AG04449 (cell line): ENCODE measurements around the gene RPS6KA1.

Experiments used
- CTCF ChIA-PET: fragments of 350-600 bp; formaldehyde crosslinking; extraction: SDS; loops from one replicate; lab custom pipeline; 2021; ENCODE audit warnings: antibody characterized with exemption; lab: Yijun Ruan, JAX
- POLR2A ChIA-PET: fragments of 400-600, 350-600 bp; formaldehyde crosslinking; extraction: SDS; loops from one replicate; lab custom pipeline; 2020; ENCODE audit warnings: antibody characterized with exemption, inconsistent platforms; lab: Yijun Ruan, JAX
- DNase-seq: peaks from one replicate; pipeline ENCODE4 v3.0.0-alpha.2; 2010; ENCODE audit warnings: low read depth, low spot score
- H3K4me3 ChIP-seq: 2 replicates; pipeline ENCODE4 v1.5.1; 2011; ENCODE audit warnings: low read depth, mild to moderate bottlenecking, control low read depth, low read length
- TF ChIP-seq, protein P1 (sequence below): IDR thresholded peaks from one replicate; pipeline ENCODE4 v1.5.1; 2011; ENCODE audit warnings: mild to moderate bottlenecking, moderate library complexity, low read length, control low read depth, inconsistent platforms; ENCODE audit not compliant: insufficient read depth; ENCODE audit errors: missing control alignments

Gene RPS6KA1

DNA sequence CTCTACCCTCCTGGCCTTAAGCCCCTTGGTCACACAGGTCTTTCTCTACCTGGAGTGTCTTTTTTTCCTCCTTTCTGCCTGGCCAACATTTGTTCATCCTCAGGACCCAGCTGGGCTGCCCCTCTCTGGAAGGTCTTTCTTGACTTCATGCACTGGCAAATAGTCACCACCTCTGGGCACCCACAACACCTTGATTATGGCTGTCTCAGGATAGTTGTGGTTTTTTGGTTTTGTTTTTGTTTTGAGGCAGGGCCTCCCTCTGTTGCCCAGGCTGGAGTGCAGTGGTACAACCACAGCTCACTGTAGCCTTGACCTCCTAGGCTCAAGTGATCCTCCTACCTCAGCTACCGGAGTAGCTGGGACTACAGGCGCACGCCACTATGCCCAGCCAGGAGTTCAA lies 10.8 kb downstream of the RPS6KA1 start:
- TF ChIP-seq, protein P1, sequence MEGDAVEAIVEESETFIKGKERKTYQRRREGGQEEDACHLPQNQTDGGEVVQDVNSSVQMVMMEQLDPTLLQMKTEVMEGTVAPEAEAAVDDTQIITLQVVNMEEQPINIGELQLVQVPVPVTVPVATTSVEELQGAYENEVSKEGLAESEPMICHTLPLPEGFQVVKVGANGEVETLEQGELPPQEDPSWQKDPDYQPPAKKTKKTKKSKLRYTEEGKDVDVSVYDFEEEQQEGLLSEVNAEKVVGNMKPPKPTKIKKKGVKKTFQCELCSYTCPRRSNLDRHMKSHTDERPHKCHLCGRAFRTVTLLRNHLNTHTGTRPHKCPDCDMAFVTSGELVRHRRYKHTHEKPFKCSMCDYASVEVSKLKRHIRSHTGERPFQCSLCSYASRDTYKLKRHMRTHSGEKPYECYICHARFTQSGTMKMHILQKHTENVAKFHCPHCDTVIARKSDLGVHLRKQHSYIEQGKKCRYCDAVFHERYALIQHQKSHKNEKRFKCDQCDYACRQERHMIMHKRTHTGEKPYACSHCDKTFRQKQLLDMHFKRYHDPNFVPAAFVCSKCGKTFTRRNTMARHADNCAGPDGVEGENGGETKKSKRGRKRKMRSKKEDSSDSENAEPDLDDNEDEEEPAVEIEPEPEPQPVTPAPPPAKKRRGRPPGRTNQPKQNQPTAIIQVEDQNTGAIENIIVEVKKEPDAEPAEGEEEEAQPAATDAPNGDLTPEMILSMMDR: no peak
- DNase-seq: no peak
- ChIA-PET POLR2A (no interaction called here), CTCF (interaction anchor here (0.7 to 1.0 kb wide), 2 partner anchors 10 kb away, joined by 3 to 4 read pairs; partner anchors contain the start of gene RPS6KA1)
- H3K4me3 ChIP-seq: no peak overlapping the region

DNA sequence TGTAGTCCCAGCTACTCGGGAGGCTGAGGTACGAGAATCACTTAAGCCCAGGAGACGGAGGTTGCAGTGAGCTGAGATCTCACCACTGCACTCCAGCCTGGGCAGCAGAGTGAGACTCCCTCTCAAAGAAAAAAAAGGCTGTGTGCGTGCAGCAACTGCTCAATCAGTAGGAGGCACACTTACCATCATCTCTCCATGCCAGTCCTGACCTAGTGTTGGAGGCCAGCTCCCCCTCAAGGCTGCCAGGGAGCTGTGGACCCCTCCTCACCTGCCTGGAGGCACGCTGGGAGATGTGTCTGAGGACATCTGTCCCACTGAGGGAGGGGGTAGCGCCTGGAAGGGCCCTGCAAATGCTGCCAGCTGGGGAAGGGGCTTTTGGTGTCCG lies 11.9 kb downstream of the RPS6KA1 start:
- POLR2A ChIA-PET: no interaction called here
- TF ChIP-seq, protein P1: no peak
- no peak overlapping the region for H3K4me3 ChIP-seq
- CTCF ChIA-PET: interaction anchor here (0.9 to 1.2 kb wide), 4 partner anchors 9 to 58 kb away, joined by 3 read pairs; no protein-coding TSS in a partner anchor
- no peak for DNase-seq

GRCh38 chr1:26541816-26542711 lies 12.5 kb downstream of the RPS6KA1 start:
- TF ChIP-seq, protein P1: peak; percentile 33
- ChIA-PET CTCF (interaction anchor here (0.8 to 1.2 kb wide), 5 partner anchors 9 to 57 kb away, joined by 3 to 5 read pairs (median 3); partner anchors contain the start of gene RPS6KA1), POLR2A (no interaction called here)
- no peak for DNase-seq
- H3K4me3 ChIP-seq: no peak overlapping the region

- POLR2A ChIA-PET: no interaction called here
- H3K4me3 ChIP-seq: no peak overlapping the region
- DNase-seq: no peak
- CTCF ChIA-PET: interaction anchor here (0.8 to 0.9 kb wide), 2 partner anchors 13 to 43 kb away, joined by 3 to 5 read pairs; partner anchors contain the start of gene RPS6KA1
- TF ChIP-seq, protein P1: no peak
These were observed 13.3 kb downstream of the RPS6KA1 start for GRCh38 chr1:26542771-26543451.

DNA sequence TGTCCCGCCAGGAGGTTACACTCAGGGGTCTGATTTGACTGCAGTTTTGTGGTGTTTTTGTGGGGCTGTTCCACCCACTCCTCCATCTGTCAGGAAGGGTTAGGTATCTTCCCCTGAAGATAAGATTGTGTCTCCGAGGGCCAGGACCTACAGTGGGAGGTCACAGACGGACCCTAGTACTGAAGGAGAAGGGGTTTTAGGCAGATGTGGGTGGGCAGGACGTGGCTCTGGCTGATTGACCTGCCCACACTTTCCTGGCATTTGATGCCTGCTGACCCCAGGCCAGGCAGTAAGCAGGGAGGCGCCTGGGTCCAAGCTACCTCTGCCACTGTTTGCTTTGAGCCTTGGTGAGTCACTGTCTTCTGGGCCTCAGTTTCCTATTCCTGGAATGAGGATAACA lies 13.9 kb downstream of the RPS6KA1 start:
- no peak for DNase-seq
- H3K4me3 ChIP-seq: no peak overlapping the region
- ChIA-PET POLR2A (no interaction called here), CTCF (no interaction called here)
- TF ChIP-seq, protein P1: no peak

- TF ChIP-seq, protein P1: no peak
- no peak for DNase-seq
- H3K4me3 ChIP-seq: no peak overlapping the region
- ChIA-PET CTCF (no interaction called here), POLR2A (no interaction called here)
These were observed 14.6 kb downstream of the RPS6KA1 start for GRCh38 chr1:26544126-26544525.
